Measurements from ENCODE around the gene NUAK1. TPM values are rescaled to one million over a fixed set of nuclear protein-coding genes. Genes with fewer than 3 reads are reported as not detected.

The NUAK1 gene
- total RNA-seq, 1 donor from 2014 or later: 23.4 TPM

DNA sequence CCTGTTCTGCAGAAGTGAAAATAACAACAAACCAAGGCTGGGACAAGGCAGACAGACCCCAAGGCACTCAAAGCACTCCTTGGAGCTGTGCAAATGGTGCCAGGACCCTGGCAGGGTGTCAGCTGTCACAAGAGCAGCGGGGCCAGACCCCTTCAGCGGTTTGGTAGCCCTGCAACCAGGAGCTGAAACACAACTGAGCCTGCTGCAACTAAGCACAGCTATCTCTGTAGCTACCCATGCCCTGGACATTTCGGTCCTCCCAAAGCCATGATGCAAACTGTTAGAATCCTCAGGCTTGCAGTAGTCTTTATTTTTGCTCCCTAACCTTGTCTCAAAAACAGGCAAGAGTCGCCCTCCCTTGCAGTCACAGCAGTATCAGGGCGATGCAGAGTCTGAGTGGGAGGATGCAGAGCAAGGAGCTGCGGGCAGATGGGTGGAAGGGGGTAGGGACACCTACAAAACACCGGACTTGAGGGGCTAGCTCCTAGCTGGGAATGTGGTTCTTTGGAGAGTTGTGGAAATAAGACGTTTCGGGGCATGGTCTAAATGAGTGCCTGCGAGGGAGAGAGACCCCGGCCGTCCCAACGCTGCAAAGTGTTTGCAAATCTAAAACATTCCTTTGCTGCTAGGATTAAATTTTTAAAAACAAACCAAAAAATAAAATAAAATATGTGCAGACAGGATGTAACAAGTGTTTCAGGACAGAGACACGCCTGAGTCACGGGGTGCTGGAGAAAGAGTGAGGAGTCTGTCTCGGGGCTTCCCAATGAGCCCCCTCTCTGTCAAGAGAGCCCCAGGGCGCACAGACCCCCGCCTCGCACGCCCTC is 1.0 kb downstream of the NUAK1 start:
- no peaks in the 10 kb centered on the region for H3K9me3 Mint-ChIP-seq
- H3K4me3 Mint-ChIP-seq: peak overlapping the region; percentile 87
- TF ChIP-seq, protein P1, sequence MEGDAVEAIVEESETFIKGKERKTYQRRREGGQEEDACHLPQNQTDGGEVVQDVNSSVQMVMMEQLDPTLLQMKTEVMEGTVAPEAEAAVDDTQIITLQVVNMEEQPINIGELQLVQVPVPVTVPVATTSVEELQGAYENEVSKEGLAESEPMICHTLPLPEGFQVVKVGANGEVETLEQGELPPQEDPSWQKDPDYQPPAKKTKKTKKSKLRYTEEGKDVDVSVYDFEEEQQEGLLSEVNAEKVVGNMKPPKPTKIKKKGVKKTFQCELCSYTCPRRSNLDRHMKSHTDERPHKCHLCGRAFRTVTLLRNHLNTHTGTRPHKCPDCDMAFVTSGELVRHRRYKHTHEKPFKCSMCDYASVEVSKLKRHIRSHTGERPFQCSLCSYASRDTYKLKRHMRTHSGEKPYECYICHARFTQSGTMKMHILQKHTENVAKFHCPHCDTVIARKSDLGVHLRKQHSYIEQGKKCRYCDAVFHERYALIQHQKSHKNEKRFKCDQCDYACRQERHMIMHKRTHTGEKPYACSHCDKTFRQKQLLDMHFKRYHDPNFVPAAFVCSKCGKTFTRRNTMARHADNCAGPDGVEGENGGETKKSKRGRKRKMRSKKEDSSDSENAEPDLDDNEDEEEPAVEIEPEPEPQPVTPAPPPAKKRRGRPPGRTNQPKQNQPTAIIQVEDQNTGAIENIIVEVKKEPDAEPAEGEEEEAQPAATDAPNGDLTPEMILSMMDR (IDR thresholded peaks at IDR 0.05; ENCODE audit: unreplicated experiment): no peak

DNA sequence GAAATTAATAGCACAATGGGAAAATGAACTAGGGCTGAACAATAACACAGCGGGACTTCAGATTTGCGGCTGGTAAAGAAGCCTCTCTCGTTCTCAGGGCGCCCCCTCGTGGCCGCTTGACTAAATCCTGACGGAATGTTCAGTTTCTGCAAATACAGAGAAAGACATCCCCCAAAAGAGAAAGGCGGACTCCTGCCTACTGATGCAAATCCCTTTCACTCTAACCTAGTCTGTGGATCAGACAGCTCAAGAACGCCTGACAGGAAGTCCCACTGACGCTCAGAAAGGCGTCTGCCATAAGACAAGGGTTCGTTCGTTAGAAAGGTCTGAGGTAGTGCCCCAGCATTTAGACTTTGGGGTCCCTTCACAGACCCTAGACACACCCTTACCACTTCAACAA is 2.5 kb downstream of the NUAK1 start:
- Mint-ChIP-seq H3K36me3 (no peaks in the 10 kb centered on the region), H3K27ac (peak overlapping the region; percentile 55), H3K4me3 (peak overlapping the region; percentile 87), H3K4me1 (peaks cover 77% of the 10 kb centered on the region), H3K9me3 (no peaks in the 10 kb centered on the region), H3K27me3 (ENCODE audit: low read depth) (no peaks in the 10 kb centered on the region)
- peak; percentile 84 to 96 for DNase-seq (ENCODE audit: low spot score in 2 of 2, unreplicated experiment in 2 of 2)
- TF ChIP-seq, protein P1 (IDR thresholded peaks at IDR 0.05; ENCODE audit: unreplicated experiment): peak; percentile 94

More for the DNA sequence above, 1.0 kb downstream of the NUAK1 start:
- H3K27me3 Mint-ChIP-seq (ENCODE audit: low read depth): no peaks in the 10 kb centered on the region
- peaks cover 76% of the 10 kb centered on the region for H3K4me1 Mint-ChIP-seq
- no peak for DNase-seq (ENCODE audit: low spot score in 2 of 2, unreplicated experiment in 2 of 2)
- H3K36me3 Mint-ChIP-seq: peaks cover 2% of the 10 kb centered on the region
- H3K27ac Mint-ChIP-seq: peak overlapping the region; percentile 90

DNA sequence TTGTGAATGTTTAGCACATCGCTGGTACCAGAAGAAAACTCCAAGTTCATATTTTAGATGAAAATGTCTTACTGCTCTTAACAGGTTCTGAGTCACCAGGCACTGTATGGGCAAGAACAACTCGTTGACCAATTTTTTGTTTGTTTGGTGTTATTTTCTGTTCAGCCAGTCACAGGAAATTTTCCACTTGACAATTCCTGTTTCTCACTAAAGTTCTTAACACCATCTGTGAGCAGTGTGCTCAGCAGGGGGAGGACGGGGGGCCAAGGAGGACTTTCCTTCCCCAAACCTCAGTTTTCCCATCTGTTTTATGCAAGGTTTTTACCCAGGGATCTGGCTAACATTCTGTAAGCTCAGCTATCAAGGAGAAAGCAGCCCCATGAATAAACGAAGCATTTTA is 3.0 kb downstream of the NUAK1 start:
- no peaks in the 10 kb centered on the region for H3K27me3 Mint-ChIP-seq (ENCODE audit: low read depth)
- peak overlapping the region; percentile 72 for H3K27ac Mint-ChIP-seq
- H3K36me3 Mint-ChIP-seq: no peaks in the 10 kb centered on the region
- H3K4me3 Mint-ChIP-seq: peak overlapping the region; percentile 87
- H3K9me3 Mint-ChIP-seq: no peaks in the 10 kb centered on the region
- DNase-seq (ENCODE audit: low spot score in 2 of 2, unreplicated experiment in 2 of 2): no peak
- TF ChIP-seq, protein P1 (IDR thresholded peaks at IDR 0.05; ENCODE audit: unreplicated experiment): no peak
- H3K4me1 Mint-ChIP-seq: peaks cover 77% of the 10 kb centered on the region

DNA sequence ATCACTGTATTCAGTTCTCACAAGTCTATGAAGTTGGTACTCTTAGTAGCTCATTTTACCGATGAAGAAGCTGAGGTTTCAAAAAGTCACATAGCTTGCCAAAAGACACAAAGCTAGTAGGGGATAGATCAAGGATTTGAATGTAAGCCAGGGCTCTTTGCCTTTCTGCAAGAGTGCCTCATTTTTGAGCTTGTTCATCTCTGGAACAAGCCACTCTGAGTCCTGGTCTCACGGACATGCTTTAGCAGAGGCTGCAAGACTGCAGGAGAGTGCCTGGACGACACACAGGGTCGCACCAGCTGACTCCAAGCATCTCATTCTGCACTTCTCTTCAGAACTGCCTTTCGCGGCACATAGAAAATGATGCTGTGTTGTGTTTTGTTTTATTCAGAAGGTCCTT is 3.7 kb downstream of the NUAK1 start:
- TF ChIP-seq, protein P1 (IDR thresholded peaks at IDR 0.05; ENCODE audit: unreplicated experiment): no peak
- H3K9me3 Mint-ChIP-seq: no peaks in the 10 kb centered on the region
- DNase-seq (ENCODE audit: low spot score in 2 of 2, unreplicated experiment in 2 of 2): no peak
- peak overlapping the region; percentile 87 for H3K4me3 Mint-ChIP-seq
- peak overlapping the region; percentile 72 for H3K27ac Mint-ChIP-seq
- H3K4me1 Mint-ChIP-seq: peaks cover 78% of the 10 kb centered on the region
- H3K36me3 Mint-ChIP-seq: no peaks in the 10 kb centered on the region
- no peaks in the 10 kb centered on the region for H3K27me3 Mint-ChIP-seq (ENCODE audit: low read depth)

DNA sequence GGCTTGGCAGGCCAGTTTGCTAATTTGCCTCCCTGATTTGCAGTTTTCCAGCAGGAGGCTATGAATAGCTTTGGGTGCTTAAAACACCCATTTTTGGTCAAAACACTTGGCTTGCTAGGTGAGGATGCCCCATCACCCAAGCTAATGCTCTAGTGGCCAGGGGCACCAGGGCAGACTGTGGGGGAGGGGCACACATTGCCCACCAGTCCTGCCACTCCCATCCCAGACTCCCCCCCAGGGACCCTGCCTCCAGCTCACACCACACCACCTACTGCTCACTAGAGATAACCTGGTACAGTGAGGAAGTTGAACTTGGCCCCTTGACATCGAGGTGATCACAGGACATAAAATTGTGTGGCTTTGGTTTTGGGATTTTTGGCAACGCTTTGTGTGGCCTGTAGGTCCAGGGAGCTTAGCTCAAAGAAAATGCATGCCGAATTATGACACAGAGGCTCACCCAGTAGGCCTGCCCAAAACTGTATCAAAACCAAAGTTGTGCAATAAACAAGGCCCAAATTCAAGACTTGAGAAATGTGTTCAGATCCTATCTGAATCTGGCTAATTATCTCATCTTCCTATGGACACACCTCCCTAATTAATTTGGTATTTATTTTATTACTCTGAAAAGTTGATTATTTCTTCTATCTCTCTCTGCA is 4.3 kb downstream of the NUAK1 start:
- TF ChIP-seq, protein P1 (IDR thresholded peaks at IDR 0.05; ENCODE audit: unreplicated experiment): no peak
- H3K4me1 Mint-ChIP-seq: peaks cover 76% of the 10 kb centered on the region
- H3K9me3 Mint-ChIP-seq: no peaks in the 10 kb centered on the region
- H3K4me3 Mint-ChIP-seq: peak overlapping the region; percentile 87
- no peaks in the 10 kb centered on the region for H3K36me3 Mint-ChIP-seq
- no peaks in the 10 kb centered on the region for H3K27me3 Mint-ChIP-seq (ENCODE audit: low read depth)
- H3K27ac Mint-ChIP-seq: peak overlapping the region; percentile 58
- DNase-seq (ENCODE audit: low spot score in 2 of 2, unreplicated experiment in 2 of 2): no peak
